WI38 (cell line): ENCODE measurements around the gene SPI1.

ENCODE experiments used
- H3K4me3 ChIP-seq: 2 replicates; pipeline ENCODE4 v1.5.1; 2011; ENCODE audit warnings: low read depth, mild to moderate bottlenecking, control low read depth, low read length
- TF ChIP-seq, protein P1 (sequence below): IDR thresholded peaks from 2 replicates; pipeline ENCODE4 v1.5.1; 2012; ENCODE audit warnings: low read depth, mild to moderate bottlenecking, control low read depth, low read length

SPI1 gene

DNA sequence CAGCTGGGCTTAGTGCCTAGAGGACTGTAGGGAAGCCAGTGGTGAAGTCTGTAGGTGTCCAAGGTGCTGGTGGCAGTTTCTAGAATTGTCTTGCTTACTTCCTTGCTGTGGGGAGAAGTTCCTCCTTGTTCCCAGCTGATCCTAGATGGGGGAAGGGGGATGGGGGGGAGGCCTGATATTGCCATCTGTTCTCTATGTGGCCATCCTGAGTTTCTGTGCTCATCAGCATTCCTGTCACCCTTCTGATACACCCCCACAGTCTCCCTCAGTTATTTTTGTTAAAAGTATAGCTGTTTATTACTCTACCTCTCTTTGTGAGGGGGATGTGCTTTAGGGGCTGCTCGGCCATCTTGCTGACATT is 71.9 kb downstream of the SPI1 start:
- TF ChIP-seq, protein P1, sequence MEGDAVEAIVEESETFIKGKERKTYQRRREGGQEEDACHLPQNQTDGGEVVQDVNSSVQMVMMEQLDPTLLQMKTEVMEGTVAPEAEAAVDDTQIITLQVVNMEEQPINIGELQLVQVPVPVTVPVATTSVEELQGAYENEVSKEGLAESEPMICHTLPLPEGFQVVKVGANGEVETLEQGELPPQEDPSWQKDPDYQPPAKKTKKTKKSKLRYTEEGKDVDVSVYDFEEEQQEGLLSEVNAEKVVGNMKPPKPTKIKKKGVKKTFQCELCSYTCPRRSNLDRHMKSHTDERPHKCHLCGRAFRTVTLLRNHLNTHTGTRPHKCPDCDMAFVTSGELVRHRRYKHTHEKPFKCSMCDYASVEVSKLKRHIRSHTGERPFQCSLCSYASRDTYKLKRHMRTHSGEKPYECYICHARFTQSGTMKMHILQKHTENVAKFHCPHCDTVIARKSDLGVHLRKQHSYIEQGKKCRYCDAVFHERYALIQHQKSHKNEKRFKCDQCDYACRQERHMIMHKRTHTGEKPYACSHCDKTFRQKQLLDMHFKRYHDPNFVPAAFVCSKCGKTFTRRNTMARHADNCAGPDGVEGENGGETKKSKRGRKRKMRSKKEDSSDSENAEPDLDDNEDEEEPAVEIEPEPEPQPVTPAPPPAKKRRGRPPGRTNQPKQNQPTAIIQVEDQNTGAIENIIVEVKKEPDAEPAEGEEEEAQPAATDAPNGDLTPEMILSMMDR: no peak
- no peak overlapping the region for H3K4me3 ChIP-seq

- TF ChIP-seq, protein P1: no peak
- no peak overlapping the region for H3K4me3 ChIP-seq
Measured at GRCh38 chr11:47305734-47306483, 72.4 kb downstream of the SPI1 start.
